ENCODE results near the gene TRMT10B. TPM values are rescaled to one million over a fixed set of nuclear protein-coding genes. Genes with fewer than 3 reads are reported as not detected.

TRMT10B gene
- polyA plus RNA-seq, 3 donors: 5.2 to 12.4 (median 9.4) TPM

- H3K4me2 ChIP-seq (replicated peaks; ENCODE audit: extremely low read depth, low read length, poor library complexity, severe bottlenecking): no peak overlapping the region
Observed at GRCh38 chr9:37798677-37799076, 45.1 kb downstream of the TRMT10B start.

GRCh38 chr9:37800631-37801286, 47.2 kb downstream of the TRMT10B start, which contains the start of gene DCAF10:
TSS of gene DCAF10 (plus strand) at chr9:37800797. CDS start at chr9:37800867, 70 bp downstream.
- Mint-ChIP-seq H3K4me1 (peaks cover 43% of the 10 kb centered on the region), H3K9me3 (no peaks in the 10 kb centered on the region), H3K4me3 (peak within 1 kb of the TSS; percentile 92 to 98), H3K36me3 (peaks cover 10% of the 10 kb centered on the region in 2 donors), H3K27ac (peak within 1 kb of the TSS; percentile 53 to 92 (median 79)), H3K27me3 (ENCODE audit: low read depth in 3 of 3) (peaks cover 0 to 1% (median 1%) of the 10 kb centered on the region in 3 donors)
- peaks cover 52% of the 10 kb centered on the region for H3K79me2 ChIP-seq (ENCODE audit: insufficient read depth, low read length)
- no peaks in the 10 kb centered on the region for H3K36me3 ChIP-seq (replicated peaks in 1 of 2; ENCODE audit: control insufficient read depth in 1 of 2, insufficient read depth in 2 of 2, low read length in 2 of 2)
- peak within 1 kb of the TSS; percentile 83 for H3K9ac ChIP-seq (ENCODE audit: insufficient read depth, low read length, poor library complexity, severe bottlenecking)
- no peak for TF ChIP-seq CTCF (IDR thresholded peaks at IDR 0.05)
- H4K20me1 ChIP-seq (ENCODE audit: insufficient read depth, low read length): peaks cover 30% of the 10 kb centered on the region
- WGBS (ENCODE audit: insufficient coverage): under 1% methylated on average over 66 of the region's 72 CpGs
- no peaks in the 10 kb centered on the region for H3K27me3 ChIP-seq (ENCODE audit: control insufficient read depth in 2 of 2, insufficient read depth in 2 of 2, low read length in 2 of 2)
- peaks cover 35 to 48% of the 10 kb centered on the region in 2 donors for H3K4me1 ChIP-seq (ENCODE audit: control insufficient read depth in 1 of 2, insufficient read depth in 2 of 2, low read length in 2 of 2)
- peak within 1 kb of the TSS; percentile 92 for H3K4me2 ChIP-seq (replicated peaks; ENCODE audit: extremely low read depth, low read length, poor library complexity, severe bottlenecking)
- H3K9me3 ChIP-seq (replicated peaks in 1 of 2; ENCODE audit: control insufficient read depth in 1 of 2, insufficient read depth in 1 of 2, low read length in 2 of 2): no peaks in the 10 kb centered on the region
- H2AFZ ChIP-seq (ENCODE audit: insufficient read depth, low read depth, low read length, poor library complexity, severe bottlenecking): peak within 1 kb of the TSS; percentile 95
- intact Hi-C loops (cut with micrococcal nuclease): loop anchor here (1.0 to 10.0 kb wide), 5 partner anchors 15 to 316 kb away; partner anchors contain the start of genes EXOSC3 (in 1 of the 2), POLR1E (in 1 of the 2), SLC25A51 (in 1 of the 2) and TOMM5 (in 1 of the 2)
- peak within 1 kb of the TSS; percentile 77 to 90 (median 85) for H3K4me3 ChIP-seq (replicated peaks in 1 of 3; ENCODE audit: low read depth in 2 of 3, low read length in 3 of 3)
- peak within 1 kb of the TSS; percentile 23 to 83 for H3K27ac ChIP-seq (ENCODE audit: low read depth in 1 of 2, low read length in 2 of 2)
- DNase-seq: peak; percentile 69 to 78 (median 77)

More at GRCh38 chr9:37798677-37799076, 45.1 kb downstream of the TRMT10B start:
- no peaks in the 10 kb centered on the region for H3K36me3 ChIP-seq (replicated peaks in 1 of 2; ENCODE audit: control insufficient read depth in 1 of 2, insufficient read depth in 2 of 2, low read length in 2 of 2)
- H3K27ac ChIP-seq (ENCODE audit: low read depth in 1 of 2, low read length in 2 of 2): no peak overlapping the region
- H3K4me1 ChIP-seq (ENCODE audit: control insufficient read depth in 1 of 2, insufficient read depth in 2 of 2, low read length in 2 of 2): peaks cover 39 to 52% of the 10 kb centered on the region in 2 donors
- intact Hi-C loops (cut with micrococcal nuclease): no loop called here
- H3K4me1 Mint-ChIP-seq: peaks cover 49% of the 10 kb centered on the region
- no peak overlapping the region for H3K4me3 Mint-ChIP-seq
- no peak overlapping the region for H3K27ac Mint-ChIP-seq
- no peak for DNase-seq
- no peak overlapping the region for H3K9ac ChIP-seq (ENCODE audit: insufficient read depth, low read length, poor library complexity, severe bottlenecking)
- peaks cover 0 to 4% (median 1%) of the 10 kb centered on the region in 3 donors for H3K27me3 Mint-ChIP-seq (ENCODE audit: low read depth in 3 of 3)
- H2AFZ ChIP-seq (ENCODE audit: insufficient read depth, low read depth, low read length, poor library complexity, severe bottlenecking): no peak overlapping the region
- H3K4me3 ChIP-seq (replicated peaks in 1 of 3; ENCODE audit: low read depth in 2 of 3, low read length in 3 of 3): no peak overlapping the region
- peaks cover 7 to 10% of the 10 kb centered on the region in 2 donors for H3K36me3 Mint-ChIP-seq
- no peaks in the 10 kb centered on the region for H3K9me3 ChIP-seq (replicated peaks in 1 of 2; ENCODE audit: control insufficient read depth in 1 of 2, insufficient read depth in 1 of 2, low read length in 2 of 2)
- no peak for TF ChIP-seq CTCF (IDR thresholded peaks at IDR 0.05)
- H3K27me3 ChIP-seq (ENCODE audit: control insufficient read depth in 2 of 2, insufficient read depth in 2 of 2, low read length in 2 of 2): peaks cover 0 to 2% of the 10 kb centered on the region in 2 donors
- H3K79me2 ChIP-seq (ENCODE audit: insufficient read depth, low read length): peaks cover 31% of the 10 kb centered on the region
- H4K20me1 ChIP-seq (ENCODE audit: insufficient read depth, low read length): peaks cover 20% of the 10 kb centered on the region
- 100% methylated on average over 1 of the region's 1 CpG for WGBS (ENCODE audit: insufficient coverage)
- no peaks in the 10 kb centered on the region for H3K9me3 Mint-ChIP-seq

Measured in CD14-positive monocyte (primary cell).